Skeletal muscle cell (primary cell): ENCODE data around the gene OSBPL6.
"Not testable (repeated sequence)": the region's sequence is repeated elsewhere in the genome, so short reads cannot be mapped to it uniquely, and the experiment has no call there.

Experiments
- DNase-seq: peaks from one replicate; pipeline ENCODE4 v3.0.0-alpha.2; 2010; ENCODE audit warnings: low read depth
- H3K4me3 ChIP-seq: 2 replicates; pipeline ENCODE4 v1.5.1; 2011; ENCODE audit warnings: low read depth, mild to moderate bottlenecking, control low read depth, low read length, moderate library complexity

The OSBPL6 gene

DNA sequence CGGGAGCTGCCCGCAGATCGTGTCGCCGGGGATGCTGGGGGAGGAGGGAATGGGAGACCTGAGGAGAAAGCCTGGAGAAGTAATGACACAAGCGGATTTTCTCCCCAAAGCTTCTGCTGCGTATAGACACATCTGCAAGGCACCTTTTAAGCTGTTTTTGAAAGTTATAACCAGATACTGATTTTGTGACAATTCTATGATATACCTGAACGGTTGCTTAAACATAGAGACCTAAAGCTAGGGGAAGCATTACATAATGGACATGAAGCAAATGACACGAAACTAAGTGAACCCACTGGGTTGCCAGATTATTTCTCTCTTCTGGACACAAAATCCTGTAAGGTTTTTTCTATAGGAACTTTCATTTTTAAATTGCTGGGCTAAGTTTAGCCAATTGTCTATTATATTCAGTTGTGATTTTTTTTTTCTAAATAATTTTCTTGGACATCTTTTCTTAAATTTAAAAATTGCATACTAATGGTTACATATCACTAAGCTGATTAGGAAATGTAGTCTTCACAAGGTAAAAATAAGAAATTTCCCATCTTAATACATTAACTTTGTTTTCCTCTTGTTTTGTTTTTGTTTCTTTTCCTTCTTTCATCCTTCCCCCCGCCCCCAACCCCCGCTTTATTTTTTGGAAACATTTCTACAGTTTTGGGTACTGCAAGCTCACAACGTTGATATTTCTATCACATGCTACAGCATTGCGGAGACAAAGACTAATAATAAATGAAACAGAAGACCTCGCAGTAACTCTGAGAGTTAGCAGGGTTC, 1.3 kb downstream of the OSBPL6 start:
- peak overlapping the region; percentile 92 for H3K4me3 ChIP-seq
- no peak for DNase-seq

DNA sequence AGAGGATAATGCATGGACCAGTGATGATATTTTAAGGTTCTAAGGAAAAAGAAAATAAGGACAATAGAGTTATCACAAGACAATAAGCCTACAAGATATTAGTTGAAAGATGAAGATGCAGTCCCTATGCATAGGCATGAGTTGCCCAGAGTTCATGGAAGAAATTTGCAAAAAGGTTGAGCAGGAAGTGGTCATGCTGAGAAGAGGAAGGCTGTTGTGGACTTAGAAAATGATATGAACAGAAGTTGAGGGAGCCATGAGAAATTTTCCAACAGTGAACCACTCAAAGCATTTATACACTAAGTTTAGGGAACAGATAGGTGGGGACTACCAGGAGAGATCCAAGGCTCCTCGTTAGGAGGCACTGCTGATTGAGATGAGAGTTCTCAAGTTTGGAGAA, 3.5 kb downstream of the OSBPL6 start:
- no peak for DNase-seq
- no peak overlapping the region for H3K4me3 ChIP-seq

DNA sequence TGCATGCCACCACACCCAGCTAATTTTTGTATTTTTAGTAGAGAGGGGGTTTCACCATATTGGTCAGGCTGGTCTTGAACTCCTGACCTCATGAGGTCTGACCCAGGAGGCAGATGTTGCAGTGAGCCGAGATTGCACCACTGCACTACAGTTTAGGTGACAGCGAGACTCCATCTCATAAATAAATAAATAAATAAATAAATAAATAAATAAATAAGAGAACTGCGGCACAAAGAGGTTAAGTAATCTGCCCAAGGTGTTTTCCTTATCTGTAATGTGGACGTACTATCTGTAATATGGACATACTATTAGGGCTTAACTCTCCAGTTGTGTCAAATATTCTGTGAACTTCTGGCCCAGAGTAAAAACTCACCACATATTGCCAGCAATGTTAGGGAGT, 4.1 kb downstream of the OSBPL6 start:
- H3K4me3 ChIP-seq, DNase-seq: not testable (repeated sequence)

DNA sequence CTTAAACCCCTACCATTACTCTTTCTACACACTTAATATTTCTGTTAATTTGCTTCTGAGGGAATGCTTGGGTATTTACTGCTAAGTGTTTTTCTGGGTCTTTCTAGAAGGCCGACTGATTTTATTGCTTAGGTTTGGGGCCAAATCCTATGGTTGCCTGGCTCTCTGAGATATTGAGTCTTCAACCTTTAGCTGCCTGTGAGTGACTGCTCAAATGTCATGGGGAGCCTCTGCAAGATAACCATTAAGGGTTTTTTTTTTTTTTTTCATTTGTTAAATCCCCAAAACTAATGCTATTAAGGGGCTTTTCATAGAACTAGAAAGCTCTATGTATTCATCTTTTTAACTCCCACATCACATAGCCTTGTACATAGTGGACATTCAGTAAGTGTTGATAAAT, 5.0 kb downstream of the OSBPL6 start:
- H3K4me3 ChIP-seq, result no peak overlapping the region
- DNase-seq, result no peak

DNA sequence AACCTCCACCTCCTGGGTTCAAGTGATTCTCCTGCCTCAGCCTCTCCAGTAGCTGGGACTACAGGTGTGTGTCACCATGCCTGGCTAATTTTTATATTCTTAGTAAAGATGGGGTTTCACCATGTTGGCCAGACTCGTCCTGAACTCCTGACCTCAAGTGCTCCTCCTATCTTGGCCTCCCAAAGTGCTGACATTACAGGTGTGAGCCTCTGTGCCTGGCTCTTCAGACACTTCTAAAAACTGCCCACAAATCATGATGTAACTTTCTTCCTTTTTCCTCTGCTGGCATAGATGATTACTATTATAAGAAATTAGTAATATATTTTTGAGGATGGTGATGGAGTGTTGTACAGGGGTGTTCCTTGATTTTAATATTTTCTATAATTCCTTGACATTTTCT, 6.0 kb downstream of the OSBPL6 start:
- H3K4me3 ChIP-seq, result no peak overlapping the region
- DNase-seq, result no peak

DNA sequence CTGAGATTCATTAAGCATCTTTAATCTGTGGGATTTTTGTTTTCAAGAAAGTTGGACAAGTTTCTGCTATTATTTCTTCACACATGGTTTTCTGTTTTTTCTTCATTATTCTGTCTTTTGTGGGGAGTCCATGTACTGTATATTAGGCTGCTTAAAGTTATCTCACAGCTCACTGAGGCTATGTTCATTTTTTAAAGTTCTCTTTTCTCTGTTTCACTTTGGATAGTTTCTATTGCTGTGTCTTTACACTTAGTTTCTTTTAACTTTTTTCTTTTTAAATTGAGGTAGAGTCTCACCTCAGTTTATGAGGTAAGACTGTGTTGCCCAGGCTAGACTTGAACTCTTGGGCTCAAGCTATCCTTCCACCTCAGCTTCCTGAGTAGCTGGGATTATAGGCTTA, 8.6 kb downstream of the OSBPL6 start:
- no peak overlapping the region for H3K4me3 ChIP-seq
- DNase-seq, result no peak

DNA sequence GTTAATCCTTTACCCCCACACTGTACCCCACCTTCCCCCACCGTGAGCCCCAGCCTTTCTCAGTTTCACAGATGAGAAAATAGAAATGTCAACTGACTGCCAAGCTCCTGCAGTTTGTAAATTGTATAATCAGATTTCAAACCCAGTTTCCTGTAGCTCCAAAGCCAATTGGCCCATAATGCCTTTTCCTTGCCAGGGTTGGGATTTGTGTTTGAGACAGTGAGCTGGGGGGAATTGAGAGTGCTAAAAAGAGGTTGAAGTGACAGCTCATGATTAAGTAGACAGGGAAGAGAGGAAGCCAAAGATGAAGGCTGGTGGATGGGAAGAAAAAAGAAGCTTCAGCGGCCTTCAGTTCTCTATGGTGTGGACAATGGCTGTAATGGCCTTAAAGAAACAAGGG, 10.7 kb downstream of the OSBPL6 start:
- no peak overlapping the region for H3K4me3 ChIP-seq
- DNase-seq, result no peak

DNA sequence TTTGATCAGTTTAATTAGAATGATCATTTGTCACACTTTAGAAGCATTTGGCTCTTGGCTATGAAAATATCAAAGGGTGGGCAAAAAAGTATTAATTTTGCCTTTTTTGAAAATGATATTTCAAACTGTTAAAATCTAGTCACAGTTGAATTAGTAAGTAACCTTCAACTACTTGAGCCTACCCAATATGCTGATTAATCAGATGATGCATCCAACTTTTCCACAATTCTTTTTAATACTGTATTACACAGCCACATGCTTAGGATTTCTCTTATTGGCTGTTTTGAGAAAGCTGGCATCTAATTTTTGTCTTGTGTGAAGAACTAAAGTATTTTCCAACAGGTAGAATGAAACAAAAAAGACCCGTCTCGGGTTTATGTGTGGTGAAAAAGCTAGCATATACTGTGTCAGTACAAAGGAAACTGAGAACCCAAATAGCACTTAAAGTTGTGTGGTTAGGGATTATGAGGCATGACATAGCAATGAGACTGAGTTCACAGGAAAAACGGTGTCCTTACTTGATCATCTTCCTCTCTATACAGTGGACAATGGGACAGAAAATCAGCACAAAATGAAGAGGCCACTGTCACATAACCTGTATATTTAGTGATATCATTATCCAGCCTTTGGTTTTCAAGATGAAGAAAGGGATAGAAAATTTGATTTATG, 11.7 kb downstream of the OSBPL6 start:
- H3K4me3 ChIP-seq, result no peak overlapping the region
- peak; percentile 39 for DNase-seq

DNA sequence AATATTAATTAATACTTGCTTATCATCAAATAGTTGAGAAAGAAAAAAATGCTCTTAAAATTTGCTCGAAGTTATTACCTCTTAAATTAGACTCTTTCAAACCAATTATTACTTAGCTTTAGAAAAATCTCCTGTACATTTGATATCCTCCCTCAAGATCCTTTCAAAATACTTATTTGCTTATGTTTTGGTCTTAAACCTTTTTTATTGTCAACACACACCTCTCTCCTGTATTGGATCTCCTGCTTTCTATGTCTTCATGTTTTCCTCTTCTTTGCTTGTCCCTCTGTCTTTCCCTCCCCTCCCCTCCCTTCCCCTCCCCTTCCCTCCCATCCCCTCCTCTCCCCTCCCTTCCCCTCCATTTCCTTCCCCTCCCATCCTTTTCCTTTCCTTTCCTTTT, 14.0 kb downstream of the OSBPL6 start:
- no peak overlapping the region for H3K4me3 ChIP-seq

DNA sequence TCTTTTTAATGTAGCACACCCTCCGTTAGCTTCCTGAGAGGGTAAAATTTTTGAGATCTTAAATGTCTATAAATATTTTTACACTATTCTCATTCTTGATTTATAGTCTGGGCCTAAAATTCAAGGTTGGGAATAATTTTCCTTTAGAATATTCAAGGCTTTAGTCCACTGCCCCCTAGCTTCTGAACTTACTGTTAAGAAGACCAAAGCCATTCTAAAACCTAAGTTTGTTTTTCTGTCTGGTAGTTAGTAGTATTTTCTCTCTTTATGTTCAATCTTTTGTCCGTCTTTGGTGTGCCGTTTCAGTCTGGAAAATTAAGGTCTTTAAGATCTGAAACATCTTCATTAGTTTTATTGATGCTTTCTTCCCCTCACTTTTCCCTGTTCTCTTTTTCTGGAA, 14.5 kb downstream of the OSBPL6 start:
- no peak overlapping the region for H3K4me3 ChIP-seq
- DNase-seq, result no peak

More for the DNA sequence above, 14.0 kb downstream of the OSBPL6 start:
- DNase-seq, result no peak

DNA sequence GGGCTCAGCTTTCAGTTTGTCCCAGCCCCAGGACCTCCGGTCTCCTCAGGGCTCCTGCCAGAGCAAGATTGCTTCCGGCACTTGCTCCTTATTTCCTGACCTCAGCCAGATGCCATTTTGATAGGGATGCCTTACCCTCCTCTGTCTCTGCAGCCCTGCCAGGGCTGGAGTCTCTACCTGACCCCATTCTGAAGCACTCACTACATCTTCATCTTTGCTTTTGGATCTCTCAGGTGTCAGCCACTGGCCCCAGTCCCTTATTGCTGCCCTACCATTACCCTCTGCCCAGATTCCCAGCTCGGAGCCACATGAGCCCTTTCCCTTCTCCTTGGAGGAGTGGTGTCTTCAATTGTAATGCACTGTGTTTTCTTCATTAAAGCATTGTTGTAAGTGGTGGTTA, 17.1 kb downstream of the OSBPL6 start:
- DNase-seq, result no peak
- no peak overlapping the region for H3K4me3 ChIP-seq

DNA sequence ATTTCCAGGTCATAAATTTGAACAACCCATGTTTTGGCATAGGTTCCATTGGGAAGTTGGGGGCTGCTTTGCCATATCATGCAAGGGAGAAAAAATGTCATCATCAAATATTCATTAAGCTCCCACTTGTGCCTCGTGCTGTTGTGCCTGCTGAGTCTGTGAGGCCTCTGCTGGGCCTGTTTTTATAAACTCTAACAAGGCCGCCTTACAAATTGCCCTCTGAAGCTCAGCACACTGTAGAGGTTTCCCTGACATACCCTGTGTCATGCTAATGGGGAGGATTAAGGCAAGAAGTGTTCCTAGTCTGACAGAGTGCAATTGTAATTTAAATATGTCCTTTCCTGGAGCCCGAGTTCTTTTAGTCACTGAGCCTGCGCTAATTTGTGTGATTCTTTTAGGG, 17.6 kb downstream of the OSBPL6 start:
- H3K4me3 ChIP-seq, result no peak overlapping the region
- no peak for DNase-seq

DNA sequence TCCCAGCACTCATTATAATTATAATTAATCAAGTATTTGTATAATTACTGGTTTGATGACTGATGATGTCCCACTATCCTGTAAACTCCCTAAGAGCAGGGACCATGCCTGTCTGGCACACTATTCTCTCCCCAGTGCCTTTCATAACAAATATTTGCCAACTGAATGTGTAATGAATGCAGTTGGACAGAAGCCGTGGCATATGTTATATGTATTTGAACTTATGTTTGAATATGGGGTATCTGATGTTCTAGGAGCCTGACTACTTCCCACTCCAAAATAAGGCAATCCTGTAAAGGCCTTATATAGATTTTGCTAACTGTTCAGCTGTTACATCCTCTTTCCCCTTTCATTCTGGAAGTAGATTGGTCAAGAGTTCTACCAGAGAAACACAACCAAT, 19.7 kb downstream of the OSBPL6 start:
- no peak for DNase-seq
- H3K4me3 ChIP-seq, result no peak overlapping the region

DNA sequence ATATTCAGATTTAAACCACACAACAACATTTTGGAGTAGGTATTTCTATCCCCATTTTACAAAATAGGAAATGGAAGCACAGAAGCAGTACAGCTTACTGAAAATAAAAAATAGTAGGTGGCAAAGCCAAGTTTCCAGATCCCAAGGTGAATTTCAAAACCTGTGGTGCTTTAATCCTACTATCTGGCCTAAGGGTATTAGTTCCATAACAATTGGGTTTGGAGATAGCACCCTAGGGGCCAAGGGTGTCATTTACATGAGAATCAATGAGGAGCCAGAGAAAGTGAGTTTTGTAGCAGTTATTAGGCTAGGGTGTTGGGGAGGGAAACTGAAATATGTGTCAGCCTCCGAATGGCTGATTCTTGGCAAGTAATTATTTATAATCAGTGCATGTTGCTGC, 24.9 kb downstream of the OSBPL6 start:
- no peak overlapping the region for H3K4me3 ChIP-seq
- DNase-seq, result no peak

DNA sequence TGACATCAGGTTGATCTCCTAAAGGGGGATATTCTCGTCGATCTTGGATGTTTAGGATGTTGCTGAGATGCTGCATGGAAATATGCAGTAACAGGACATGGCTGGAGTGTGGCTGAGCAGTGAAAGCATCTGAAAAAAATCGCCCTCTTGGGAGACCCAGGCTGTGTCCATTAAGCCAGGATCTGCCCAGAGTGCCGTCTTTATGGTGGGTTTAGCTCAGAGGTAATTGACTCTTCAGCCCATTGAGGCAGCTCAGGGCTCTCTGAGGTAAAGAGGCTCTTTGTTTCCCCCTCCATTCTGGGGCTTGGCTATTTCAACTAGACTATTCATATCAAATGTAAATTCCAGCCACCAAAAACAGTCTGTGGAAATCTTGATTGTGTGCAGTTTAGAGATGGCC, 26.5 kb downstream of the OSBPL6 start:
- no peak for DNase-seq
- no peak overlapping the region for H3K4me3 ChIP-seq

DNA sequence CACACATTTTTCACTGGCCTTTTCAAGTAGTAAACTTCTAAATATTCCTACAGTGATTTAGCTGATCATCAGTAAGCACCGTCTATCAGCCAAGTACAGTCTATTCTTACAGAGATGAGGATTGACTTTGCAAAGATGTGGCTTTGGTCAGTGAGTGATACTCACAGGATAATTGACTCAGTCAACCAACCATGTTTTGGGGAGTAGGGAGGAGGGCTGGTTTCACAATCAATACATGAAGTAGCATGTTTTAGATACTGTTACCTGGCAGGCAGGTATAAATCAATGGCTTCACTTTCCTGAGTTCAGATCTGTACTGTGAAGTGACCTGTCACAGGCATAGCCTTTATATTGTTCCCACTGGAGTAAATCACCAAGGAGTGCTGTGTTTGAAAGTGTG, 27.2 kb downstream of the OSBPL6 start:
- no peak for DNase-seq
- H3K4me3 ChIP-seq, result no peak overlapping the region

DNA sequence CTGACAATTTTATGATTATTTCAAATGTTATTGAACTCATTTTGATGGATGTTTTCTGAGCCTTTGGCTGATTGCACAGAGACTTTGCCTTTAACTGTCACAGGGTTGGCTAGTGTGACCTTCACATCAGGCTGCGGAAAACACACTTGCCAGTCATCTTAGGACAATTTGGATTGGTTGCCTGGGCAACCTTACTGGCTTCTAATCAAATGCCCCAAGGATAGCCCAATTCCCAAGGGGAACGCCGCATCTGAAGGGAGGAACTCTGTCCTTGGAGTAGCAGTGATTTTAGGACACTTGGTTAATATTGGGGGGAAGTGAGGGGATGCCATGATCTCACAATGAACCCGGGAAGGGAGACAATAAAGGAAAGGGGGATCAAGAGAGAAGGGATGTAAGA, 29.5 kb downstream of the OSBPL6 start:
- H3K4me3 ChIP-seq, result no peak overlapping the region
- DNase-seq, result no peak

DNA sequence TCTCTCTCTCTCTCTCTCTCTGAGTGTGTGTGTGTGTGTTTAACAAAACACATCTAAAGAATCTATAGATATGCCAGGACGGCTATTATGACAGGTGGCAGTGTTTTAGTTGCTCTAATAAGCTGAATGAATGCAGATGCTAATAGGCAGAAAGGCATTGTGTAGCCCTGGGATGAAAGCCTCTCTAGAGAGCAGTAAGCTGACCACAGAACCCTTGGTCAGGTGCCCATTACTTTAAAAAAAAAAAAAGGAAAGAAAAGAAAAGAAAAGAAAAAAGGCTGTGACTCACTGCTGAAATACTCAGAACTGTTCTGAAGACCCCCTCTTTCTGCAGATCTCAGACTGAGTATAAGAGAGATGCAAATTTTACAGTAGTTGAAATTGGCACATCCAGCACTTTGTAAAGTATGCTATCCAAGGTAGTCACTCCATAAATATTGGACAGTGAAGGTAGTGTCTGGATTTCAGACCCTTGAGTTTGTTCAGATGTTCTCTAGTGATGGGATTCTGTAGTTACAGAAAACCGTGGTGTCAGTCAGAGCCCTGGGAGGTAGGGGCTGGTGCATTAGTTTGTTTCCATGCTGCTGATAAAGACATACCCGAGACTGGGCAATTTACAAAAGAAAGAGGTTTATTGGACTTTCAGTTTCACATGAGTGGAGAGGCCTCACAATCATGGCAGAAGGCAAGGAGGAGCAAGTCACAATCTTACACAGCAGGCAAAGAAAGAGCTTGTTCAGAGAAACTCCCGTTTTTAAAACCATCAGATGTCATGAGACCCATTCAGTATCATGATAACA, 30.9 kb downstream of the OSBPL6 start:
- H3K4me3 ChIP-seq, result no peak overlapping the region
- peak; percentile 39 for DNase-seq

DNA sequence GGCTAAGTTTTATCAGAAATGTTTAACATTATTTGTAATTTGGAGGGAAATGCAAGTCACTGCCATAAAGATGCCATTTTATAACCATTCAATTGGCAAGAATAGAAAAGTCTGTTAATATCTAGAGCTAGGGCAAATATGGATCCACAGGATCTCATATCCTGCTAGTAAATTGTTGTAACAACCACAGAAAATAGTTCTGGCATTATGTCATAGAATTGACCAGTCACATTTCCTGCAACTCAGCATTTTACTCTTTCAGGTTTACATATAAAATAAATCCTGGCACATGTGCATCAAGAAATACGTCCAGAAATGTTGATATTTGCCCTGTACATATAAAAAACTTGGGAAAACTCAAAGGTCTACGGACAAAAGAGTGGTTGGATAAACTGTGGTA, 32.9 kb downstream of the OSBPL6 start:
- peak; percentile 32 for DNase-seq
- H3K4me3 ChIP-seq, result no peak overlapping the region

DNA sequence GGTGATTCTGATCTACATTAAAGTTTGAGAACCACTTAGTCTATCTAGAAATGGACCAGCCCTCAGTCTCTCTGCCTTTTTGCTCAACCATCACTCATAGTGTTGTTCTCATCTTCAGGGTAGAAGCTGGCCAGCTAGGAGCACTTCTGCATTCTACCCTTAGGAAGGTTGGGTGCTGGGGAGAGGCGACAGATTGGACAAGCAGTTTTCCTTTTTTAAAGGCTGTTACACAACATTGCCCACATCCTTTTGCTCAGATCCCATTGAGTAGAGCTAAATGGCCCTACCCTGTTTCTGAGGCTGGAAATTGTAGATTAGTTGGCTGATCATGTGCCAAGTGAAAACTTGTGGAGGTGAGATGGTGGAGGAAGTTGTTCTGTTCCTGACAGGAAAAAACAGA, 35.6 kb downstream of the OSBPL6 start:
- no peak for DNase-seq
- H3K4me3 ChIP-seq, result no peak overlapping the region

DNA sequence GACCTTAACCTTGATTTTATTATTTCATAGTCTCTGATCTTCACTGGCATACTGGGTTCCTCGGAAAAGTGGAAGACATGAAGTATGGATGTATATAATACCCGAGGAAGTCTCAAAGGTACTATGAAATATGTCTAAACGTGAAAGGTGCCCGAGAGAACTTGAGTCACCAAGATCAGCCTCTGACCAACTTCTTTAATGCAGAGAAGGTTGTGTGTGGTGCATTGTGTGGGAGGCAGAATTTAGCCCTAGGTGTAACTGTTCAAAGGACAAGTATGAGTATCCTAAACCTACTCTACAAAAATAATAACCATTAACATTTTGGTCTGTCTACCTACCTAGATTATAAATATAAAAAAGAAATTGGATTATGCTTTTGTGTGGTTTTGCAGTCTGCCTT, 36.1 kb downstream of the OSBPL6 start:
- H3K4me3 ChIP-seq, result no peak overlapping the region
- no peak for DNase-seq
